Stimulated activated naive CD4-positive, alpha-beta T cell treated with Interleukin-2 at 50 U/mL for 16 hours (primary cell): ENCODE data around the gene IGLL5.
"Not testable (repeated sequence)": the region's sequence is repeated elsewhere in the genome, so short reads cannot be mapped to it uniquely, and the experiment has no call there.

ENCODE experiments used
- DNase-seq: peaks from one replicate; lab custom pipeline; 2025; lab: John Stamatoyannopoulos, UW

IGLL5 gene

GRCh38 chr22:22900527-22901205 is 13.1 kb downstream of the IGLL5 start:
- DNase-seq = not testable (repeated sequence)

- DNase-seq = no peak
Observed at GRCh38 chr22:22901578-22902218, 14.1 kb downstream of the IGLL5 start.

DNA sequence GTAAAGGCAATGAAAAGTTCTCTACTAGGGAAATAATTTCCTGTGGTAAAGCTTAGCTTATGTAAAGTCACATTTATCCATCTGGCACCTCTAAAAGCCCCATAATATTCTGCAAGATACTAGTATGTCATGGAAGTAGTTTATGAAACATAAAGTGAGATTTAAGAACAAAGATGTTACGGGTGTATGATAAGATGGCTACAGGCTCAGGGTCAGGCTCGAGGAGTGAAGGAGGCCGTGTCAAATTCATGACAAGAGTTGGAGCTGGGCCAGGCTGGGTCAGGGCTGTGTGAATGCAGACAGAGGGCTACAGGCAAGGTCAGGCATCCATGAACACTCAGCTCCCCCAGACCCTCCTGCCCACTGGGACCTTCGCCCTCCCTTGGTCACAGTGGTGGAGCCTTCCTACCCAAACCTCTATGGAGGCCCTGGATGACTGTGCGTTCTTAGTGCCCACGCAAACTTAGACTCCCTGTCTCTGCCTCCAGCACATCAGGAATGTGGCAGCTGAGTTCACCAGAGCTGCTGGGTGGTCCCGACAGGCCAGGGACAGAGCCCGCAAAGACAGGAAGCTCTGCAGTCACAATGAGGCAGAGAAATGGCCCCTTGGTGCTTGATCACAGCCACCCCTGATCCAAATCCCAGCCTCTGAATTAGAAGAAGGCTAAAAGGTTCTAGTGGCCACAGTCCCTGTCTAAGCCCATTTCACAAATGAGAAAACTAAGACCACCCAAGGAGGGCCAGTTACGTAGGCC is 14.8 kb downstream of the IGLL5 start:
- DNase-seq = no peak

- no peak for DNase-seq
Observed at GRCh38 chr22:22903355-22903777, 15.8 kb downstream of the IGLL5 start.

DNA sequence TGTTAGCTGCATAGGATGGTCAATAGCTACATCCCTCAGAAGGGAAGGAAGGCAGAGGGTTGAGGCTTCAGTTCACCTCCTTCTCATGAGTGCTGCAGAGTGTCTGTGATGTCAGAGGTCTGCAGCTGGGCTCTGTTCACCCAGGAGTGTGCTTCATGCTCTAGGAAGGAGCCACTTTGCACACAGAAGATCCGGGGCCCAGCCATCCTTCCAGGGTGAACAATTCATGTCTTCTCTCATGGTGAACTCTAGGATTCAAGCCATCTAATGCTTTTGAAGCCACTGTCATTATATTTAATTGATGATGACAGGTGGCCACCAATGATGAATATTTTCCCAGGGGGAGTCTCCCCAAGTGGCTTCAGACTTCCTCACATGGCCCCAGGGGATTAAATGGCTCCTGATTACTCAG is 16.2 kb downstream of the IGLL5 start:
- DNase-seq = not testable (repeated sequence)

DNA sequence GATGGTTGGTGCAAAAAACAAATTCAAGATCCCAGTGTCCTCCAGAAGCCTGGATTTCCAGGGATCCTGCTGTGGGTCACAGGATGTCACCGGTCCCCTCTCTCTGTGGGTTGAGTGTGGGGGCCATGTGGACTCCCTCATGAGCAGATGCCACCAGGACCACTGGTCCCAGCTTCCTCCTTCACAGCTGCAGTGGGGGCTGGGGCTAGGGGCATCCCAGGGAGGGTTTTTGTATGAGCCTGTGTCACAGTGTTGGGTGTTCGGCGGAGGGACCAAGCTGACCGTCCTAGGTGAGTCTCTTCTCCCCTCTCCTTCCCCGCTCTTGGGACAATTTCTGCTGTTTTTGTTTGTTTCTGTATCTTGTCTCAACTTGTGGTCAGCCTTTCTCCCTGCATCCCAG is 17.1 kb downstream of the IGLL5 start:
- DNase-seq = not testable (repeated sequence)

GRCh38 chr22:22906391-22906790 is 18.8 kb downstream of the IGLL5 start:
- not testable (repeated sequence) for DNase-seq

GRCh38 chr22:22906907-22907550 is 19.4 kb downstream of the IGLL5 start:
- DNase-seq = no peak

- DNase-seq = no peak
Observed at GRCh38 chr22:22907551-22908494, 20.2 kb downstream of the IGLL5 start.

- no peak for DNase-seq
Observed at GRCh38 chr22:22908495-22908861, 20.9 kb downstream of the IGLL5 start.

GRCh38 chr22:22908941-22909604 is 21.5 kb downstream of the IGLL5 start:
- no peak for DNase-seq

DNA sequence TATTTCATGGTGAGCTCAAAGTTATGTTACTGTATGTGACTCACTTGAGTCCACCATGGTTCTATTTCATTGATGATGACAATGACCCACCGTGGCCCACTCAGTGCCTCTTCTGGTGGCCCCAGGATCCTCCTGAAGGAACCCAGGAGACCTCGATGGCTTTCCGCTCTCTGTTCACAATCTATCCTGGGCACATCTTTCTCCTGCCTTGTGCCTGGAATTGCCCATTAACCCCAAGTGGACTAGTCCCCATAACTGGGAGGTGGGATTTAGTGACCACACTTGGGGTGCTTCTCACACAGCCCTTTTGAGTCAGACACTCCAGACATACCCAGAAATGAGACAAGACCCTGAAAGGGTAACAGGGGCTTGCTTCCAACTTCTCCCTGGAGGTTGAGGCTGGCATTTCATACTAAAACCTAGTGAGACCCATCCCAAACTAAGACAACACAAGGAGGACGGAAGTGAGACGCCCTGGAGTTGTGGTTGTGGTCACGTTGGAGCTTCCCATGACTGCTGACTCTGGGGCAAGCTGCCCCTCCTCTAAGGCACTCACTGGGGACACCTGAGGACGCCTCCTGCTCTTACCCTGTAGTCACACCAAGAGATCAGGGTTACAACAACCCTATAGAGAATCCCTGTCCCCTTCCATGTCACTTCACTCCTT is 22.1 kb downstream of the IGLL5 start:
- no peak for DNase-seq

DNA sequence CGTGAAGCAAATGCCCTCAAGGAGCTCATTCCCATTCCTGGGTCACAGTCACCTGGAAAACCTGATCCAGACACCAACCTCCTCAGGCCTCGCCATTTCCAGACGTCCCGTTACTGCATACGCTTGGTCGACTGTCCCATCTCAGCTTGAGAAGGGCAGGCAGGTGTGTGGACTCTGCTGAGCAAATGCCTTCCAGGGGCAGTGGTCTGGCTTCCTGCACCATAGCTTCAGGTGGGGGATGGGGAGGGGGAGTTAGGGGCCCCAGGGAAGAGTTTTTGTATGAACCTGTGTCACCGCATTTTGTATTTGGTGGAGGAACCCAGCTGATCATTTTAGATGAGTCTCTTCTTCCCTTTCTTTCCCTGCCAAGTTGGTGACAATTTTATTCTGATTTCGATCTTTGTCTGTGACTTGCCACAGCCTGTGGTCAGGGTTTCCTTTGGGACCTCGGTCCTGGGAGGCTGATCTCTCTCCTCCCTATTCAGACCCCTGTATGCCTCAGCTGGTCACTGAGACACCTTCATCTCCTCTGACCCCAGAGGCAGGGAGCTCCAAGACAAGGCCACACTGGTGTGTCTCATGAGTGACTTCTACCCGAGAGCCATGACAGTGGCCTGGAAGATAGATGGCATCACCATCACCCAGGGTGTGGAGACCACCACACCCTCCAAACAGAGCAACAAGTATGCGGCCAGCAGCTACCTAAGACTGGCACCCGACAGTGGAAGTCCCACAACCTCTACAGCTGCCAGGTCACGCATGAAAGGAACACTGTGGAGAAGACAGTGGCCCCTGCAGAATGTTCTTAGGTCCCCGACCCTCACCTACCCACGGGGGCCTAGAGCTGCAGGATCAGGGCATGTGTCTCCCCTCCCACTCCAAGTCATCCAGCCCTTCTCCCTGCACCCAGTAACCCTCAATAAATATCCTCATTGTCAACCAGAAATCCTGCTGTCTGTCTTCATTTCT is 22.9 kb downstream of the IGLL5 start:
- no peak for DNase-seq

DNA sequence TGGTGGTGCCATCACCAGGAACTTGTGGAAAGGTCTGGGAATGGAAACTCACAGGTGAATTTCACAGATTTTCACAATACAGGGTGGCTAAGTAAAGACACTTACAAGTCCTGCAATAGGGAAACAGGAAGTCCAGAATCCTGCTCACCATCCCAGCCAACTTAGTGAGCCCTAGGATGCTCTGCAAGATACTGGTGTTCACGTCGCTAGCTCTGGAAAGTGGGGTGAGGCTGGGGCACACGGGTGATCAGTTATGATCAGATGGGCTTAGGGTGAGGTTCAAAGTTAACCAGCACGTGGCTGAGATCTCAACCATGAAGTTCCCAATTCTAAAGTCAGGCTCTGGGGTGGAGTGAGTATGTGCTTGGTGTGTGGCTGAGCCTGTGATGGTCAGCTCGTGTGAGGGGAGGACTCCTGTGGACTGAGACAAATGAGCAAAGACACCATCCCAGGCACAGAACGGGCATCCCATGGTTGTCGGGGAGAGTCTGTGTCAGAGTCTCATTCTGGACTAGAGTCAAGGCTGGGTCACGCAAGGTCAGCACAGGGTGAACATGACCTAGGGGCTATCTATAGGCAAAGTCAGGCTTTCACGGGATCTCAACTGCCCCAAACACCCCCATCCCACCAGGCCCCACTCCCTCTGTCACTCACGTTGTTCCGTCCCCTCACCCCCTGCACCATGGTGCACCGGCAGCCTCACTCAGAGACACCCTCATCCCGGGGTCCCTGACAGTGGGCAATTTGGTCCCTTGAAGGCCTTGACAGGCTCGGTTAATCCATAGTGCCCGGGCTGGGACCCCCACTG is 23.9 kb downstream of the IGLL5 start:
- DNase-seq = no peak

GRCh38 chr22:22912135-22912987 is 24.7 kb downstream of the IGLL5 start:
- DNase-seq = no peak

DNA sequence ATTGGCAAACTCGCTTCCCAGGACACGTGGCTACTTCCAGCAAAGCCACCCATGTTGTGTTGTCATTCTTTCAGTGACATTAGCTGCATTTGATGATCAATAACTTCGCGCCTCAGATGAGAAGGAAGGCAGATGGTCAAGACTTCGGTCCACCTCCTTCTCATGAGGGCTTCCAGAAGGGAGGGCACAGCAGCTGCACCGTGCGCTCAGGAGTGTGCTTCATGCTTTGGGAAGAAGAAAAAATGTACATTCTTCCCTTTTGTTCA is 25.3 kb downstream of the IGLL5 start:
- no peak for DNase-seq

DNA sequence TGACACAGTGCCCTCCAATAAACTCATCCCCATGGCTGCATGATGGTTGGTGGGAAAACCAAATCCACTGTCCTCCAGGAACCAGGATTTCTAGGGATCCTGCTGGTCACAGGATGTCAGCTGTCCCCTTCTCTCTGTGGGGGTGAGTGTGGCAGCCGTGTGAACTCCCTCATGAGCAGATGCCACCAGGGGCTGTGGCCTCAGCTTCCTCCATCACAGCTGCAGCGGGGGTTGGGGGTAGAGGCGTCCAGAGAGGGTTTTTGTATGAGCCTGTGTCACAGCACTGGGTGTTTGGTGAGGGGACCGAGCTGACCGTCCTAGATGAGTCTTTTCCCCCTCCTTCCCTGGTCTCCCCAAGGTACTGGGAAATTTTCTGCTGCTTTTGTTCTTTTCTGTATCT is 26.4 kb downstream of the IGLL5 start:
- DNase-seq = no peak
